Activated CD8-positive, alpha-beta memory T cell treated with anti-CD3 and anti-CD28 coated beads for 4 hours (primary cell): Measurements from ENCODE around the gene KRT33B.
"Not testable (repeated sequence)": the region's sequence is repeated elsewhere in the genome, so short reads cannot be mapped to it uniquely, and the experiment has no call there.

Experiments used
- DNase-seq, 2 donors: peaks; one replicate each; pipeline ENCODE4 v3.0.0-alpha.2; 2020; ENCODE audit warnings: low read depth in 2 of 2

Gene KRT33B

DNA sequence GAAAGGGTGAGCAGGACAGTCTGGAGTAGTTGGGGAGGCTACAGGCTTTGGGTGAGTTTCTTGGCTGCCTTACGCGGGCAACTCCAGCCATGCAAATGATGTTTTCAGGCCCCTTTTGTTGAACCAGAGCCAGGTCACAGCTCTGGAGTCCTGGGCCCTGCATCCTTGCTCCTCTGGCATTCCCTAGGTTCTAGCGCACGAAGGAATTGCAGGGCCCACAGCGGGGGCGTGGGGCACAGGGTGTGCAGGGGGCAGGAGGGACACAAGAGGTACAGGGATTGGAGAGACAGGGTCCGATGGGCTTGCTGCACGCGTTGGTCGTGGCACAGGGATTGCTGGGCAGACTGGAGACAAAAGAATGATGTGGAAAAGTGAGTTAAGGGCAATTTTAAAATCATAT lies 24.2 kb upstream of the KRT33B start:
- DNase-seq, result no peak

DNA sequence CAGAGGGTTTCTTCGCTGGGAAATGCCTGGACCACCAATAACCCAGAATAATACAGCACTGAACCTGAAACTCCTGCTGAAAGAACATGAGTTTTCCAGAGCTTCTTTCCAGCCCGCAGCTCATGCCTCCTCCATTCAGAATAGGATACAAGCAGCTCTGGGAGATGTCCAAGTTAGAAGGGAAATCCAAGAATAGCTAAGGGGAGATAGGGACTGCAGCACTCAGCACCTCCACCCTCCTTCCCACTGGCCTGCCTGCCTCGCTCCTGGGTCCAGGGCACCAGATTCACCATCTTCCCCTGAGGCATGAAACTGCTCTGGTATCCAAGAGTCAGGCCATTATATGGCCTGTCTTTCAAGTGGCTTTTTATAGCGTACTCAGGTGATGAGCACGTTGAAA lies 23.7 kb upstream of the KRT33B start:
- no peak for DNase-seq

DNA sequence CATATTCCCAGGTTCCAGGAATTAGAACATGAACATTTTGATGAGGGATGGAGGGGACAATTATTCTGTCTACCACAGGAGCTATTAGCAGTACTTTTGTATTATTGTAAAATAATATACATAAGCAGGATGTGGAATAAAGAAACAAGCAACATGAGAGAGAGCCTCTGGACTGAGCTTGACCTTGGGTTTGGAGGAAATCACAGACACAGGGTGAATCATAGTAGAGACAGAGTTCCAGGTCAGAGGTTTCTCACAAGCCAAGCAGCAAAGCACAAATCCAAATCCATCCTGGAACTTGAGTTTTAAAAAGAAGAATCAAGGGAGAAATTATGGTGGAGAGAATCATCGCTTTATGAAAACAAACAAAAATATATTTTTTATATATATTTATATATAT lies 22.7 kb upstream of the KRT33B start:
- no peak for DNase-seq

DNA sequence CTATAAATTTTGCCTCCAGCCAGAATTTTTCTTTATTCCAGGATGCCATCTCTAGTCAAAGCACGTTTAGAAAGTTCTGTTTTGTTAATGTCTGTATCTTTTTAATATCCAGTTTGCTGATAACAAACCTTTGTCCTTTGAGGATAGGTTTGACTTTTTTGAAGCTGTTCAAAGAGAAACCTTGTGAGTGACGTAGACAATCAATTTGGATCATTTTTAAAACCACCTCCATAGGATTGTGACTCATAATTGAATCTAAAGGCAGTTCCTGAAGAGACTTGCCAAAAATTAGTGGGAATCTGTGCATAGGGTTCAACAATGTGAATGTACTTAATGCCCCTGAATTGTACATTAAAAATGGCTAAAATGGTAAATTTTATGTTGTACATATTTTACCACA lies 21.9 kb upstream of the KRT33B start:
- no peak for DNase-seq

DNA sequence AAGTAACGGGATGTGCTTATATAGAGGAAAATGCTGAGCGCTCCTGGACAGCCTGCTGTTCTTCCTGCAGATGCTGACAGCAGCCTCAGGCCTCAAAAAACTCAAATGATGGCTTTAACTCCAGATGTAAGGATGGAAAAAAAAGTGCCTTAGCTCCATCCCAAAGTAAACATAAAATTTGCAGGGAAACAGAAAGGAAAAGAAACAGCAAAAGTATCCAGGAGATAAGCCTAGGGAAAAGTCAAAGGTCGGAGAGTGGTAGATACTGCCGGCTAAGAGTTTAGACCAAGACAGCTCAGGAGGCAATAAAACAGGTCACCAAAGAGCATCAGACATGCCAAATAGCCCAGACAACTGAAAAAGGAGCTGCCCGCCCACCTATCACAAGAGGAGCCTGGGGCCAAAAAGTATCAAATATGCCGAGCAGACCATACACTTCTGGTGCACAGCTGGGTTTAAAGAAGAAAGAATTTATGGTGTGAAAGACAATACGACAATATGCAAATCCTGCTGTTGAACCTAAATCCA lies 20.9 kb upstream of the KRT33B start:
- DNase-seq, result no peak

DNA sequence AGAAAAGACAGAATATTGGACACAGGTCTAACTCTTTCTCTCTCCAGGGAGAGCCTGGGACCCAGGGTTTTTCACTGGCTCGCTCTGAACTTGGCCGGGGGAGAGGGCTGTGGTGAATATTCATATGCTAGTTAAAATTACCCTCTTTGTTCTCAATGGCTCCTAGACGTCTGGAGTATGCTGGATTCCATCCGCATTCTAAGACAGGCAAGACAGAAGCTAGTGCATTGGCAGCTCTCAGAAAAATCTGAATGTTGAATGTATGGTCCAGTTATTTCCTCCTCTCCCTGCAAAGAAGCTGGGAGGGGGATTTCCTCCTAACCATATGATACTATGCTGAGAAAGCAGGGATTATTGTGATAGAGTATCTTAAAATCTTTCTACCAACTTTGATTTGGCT lies 18.1 kb upstream of the KRT33B start:
- no peak for DNase-seq

DNA sequence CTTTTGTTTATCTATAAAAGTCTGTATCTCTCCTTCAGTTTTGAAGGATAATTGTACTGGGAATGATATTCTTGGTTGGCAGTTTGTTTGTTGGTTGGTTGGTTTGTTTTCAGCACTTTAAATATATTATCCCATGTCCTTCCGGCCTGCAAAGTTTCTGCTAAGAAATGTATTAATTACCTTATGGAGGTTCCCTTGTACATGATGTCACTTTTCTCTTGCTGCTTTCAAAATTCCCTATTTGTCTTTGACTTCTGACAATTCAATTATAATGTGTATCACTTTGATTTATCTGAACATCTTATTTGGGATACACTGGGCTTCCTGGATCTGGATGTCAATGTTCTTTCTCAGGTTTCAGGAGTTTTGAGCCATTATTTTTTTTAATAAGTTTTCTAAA lies 16.6 kb upstream of the KRT33B start:
- DNase-seq, result no peak

DNA sequence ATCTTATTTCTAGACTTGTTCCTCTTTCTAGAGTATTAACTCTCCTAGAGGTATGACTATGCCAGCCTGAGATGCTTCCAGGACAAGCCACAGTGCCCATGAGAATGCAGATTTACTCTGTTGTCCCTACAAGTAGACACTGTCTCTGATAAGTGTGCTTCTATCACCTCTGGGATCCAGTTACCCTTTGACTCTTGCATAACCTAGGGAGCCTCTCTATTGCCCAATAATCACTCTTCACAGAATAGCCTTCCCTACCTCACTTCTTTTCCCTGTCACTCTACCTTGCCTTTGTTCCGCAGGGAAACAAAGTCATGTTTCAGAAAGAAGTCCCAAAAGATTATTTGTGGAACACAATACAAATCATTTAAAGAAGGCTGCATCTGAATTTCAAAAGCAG lies 14.1 kb upstream of the KRT33B start:
- DNase-seq, result no peak

DNA sequence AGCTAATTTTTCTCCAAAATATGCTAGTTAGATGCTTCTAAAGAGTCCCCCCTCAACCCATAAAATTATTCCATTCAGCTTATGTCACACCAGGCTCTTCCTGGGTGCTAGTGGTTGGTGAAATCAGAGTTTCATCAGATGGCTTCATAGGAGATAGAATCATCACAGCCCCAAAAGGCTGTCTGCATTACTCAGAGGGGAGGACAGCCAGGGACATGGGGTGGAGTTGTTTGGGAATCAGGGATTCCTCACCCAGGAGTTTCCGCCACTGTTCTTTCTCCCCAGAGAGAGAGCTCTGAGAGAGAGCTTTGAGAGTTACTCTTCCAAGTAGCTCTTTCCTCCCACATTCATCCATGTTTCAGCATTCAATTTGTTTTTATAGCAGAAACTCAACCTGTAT lies 12.8 kb upstream of the KRT33B start:
- no peak for DNase-seq

DNA sequence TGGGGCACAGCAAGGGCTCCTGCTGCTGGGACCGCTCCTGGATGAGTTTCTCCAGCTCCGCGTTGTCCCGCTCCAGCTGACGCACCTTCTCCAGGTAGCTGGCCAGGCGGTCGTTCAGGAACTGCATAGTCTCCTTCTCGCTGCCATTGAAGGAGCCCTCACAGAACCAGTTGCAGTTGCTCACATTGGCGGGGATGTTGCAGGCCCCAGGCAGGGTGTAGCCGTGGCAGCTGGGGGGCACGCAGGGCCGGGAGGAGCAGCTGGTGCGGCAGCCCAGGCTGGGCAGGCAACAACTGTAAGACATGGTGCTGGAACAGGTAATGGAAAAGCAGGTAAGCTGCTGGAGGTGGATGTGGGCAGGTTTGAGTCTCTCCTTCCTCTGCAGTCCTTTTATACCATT lies 12.3 kb upstream of the KRT33B start, which contains the start of gene KRT34:
TSS of gene KRT34 (minus strand) at position 364 of the 400 bp plus-strand sequence. CDS start at position 304, 60 bp downstream.
- not testable (repeated sequence) for DNase-seq

DNA sequence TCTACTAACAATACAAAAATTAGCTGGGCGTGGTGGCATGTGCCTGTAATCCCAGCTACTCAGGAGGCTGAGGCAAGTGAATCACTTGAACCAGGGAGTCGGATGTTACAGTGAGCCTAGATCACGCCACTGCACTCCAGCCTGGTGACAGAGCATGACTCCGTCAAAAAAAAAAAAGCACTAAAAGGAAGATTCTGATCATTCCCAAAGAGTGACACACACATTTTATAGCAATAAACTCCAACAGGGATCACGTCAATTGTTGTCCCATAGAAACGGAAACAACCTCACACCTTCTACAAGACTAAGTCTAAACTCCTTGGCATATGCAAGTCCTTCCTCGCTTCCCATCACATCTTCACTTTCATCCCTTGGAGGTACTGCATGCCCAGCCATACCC lies 10.5 kb upstream of the KRT33B start:
- not testable (repeated sequence) for DNase-seq

DNA sequence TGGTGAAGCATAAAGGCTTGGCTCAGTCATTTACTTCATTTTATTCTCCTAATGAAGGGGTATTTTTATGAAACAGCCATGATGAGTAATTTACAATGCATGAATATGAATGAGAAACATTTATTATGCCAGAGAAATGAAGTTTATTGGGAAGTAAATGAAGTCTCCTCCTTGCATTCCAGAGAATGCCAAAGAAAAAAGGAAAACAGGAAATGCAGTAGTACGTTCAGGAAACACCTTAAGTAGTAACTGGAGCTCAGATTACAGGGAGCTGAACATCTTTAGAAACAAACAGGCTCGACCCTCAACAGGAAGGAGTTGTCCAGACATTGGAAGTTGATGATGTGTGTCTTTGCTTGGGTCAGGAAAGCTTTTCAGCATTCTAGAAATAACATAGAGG lies 7.9 kb upstream of the KRT33B start:
- no peak for DNase-seq

DNA sequence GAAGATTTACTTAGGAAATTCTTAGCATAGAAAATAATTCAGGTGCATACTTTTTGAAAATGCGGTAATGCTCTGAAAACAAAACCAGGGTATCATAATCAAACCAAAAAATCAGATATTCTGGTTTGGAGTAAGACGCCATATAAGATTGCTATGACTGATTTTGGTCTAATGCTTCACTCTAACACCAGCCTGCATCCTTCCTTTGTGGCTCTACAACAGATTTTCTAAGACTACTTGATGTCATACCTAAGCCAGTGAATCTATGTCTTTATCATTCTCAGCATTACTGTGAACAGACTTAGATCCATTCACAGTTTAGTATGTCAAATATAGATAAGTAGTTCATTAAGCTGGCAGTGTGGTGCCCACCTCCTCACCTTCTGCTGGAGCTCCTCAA lies 590 bp downstream of the KRT33B start:
- no peak for DNase-seq

DNA sequence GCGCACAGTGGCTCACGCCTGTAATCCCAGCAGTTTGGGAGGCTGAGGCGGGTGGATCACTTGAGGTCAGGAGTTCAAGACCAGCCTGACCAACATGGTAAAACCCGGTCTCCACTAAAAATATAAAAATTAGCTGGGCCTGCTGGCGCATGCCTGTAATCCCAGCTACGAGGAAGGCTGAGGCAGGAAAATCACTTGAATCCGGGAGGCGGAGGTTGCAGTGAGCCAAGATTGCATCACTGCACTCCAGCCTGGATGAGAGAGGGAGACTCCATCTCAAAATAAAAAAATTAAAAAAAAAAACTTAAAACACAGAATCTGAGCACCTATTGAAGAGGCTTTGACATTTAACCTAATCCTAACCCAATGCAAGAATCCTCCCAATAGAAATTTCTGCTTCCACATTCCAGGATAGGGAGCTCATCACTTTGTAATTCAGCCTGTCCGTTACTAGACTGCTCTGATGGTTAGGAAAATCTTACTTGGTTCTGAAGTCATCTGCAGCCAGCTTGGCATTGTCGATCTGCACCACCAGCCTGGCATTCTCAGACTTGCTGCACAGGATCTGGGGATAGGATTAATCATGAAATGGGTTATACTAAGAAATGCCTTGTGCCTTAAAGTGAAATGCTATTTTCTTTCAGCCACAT lies 2.1 kb downstream of the KRT33B start:
- no peak for DNase-seq

DNA sequence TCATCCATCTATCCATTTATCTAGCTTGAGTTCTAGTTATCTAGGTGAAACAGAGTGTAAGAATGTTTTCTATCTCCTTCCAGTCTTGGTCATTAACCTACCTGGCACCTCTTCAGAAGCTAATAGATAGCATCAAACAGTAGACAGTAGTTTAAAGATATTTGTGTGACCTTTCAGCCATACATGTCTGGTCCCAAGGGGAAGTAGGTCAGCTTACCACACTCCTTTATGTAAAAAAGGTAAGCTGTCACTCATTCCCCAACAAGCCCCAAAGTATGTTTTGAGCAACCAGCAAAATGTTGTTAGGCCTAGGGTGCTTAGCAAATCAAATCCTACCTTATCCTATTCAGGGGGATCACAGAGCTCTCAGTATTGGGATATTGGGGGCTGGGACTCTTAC lies 3.5 kb downstream of the KRT33B start:
- no peak for DNase-seq

DNA sequence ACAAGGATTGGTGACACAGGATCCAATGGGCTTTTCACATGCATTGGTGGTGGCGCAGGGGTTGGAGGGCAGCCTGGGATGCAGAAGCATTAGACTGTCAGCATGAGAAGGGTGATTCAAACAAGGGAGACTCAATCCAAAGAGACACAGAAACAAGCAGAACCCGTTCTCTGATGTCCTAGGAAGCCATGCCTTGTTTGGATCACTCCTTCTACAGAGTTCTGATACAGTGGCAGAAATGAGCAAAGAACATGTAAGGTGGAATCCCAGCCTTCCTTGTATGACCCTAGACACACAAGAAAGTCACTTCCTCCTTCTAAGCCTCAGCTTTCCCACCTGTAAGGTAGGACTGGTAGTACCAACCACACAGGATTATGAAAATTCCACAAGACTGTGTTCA lies 5.7 kb downstream of the KRT33B start:
- no peak for DNase-seq

DNA sequence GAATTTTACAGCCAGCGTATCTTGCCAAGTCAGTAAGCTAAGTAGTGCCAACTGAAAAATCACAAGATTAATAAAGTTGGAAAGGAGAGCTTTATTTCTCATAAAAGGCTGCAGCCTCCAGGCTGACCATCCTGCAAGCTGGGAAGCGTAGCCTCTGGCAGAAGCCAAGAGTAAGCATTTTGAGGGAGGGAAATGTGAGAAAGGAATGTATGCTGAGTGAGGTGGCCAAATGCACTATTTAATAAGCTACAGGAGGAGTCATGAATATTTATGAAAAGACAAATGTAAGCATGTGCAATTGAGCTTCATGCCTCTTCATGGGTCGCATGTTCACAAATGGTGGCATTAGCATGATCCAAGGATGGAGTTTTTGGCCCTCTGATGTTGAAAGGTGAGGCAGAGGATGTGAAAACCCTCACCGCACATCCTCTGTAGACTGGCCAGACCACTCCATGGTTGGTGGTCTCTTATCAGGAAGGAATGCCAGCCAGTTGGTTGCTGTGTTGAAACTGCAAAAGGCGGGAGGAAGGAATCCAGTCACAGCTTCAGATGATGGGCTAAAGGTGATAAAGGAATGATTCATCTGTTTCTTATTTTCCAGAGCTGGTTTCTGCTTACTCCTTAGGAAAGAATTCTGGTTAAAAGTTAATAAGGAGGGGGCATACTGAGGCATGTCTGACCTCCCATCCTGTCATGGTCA lies 9.2 kb downstream of the KRT33B start:
- no peak for DNase-seq

DNA sequence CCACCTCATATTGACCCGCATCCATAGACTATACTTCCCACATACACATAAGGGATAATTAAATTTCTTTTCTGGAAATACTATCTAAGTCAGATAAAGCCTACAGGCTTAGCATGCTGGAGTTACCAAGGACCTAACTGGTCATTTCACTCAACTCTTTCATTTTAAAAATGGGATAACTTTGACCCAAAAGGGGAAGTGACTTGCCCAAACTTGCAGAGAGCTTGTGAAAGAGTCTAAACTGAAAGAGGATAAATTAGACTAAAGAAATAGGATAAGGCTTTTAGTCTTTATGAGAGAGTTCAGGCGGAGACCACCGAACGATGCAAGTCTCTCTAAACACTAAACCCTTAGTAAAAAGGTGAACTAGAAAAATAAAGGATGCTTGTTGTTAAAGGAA lies 15.1 kb downstream of the KRT33B start:
- no peak for DNase-seq

DNA sequence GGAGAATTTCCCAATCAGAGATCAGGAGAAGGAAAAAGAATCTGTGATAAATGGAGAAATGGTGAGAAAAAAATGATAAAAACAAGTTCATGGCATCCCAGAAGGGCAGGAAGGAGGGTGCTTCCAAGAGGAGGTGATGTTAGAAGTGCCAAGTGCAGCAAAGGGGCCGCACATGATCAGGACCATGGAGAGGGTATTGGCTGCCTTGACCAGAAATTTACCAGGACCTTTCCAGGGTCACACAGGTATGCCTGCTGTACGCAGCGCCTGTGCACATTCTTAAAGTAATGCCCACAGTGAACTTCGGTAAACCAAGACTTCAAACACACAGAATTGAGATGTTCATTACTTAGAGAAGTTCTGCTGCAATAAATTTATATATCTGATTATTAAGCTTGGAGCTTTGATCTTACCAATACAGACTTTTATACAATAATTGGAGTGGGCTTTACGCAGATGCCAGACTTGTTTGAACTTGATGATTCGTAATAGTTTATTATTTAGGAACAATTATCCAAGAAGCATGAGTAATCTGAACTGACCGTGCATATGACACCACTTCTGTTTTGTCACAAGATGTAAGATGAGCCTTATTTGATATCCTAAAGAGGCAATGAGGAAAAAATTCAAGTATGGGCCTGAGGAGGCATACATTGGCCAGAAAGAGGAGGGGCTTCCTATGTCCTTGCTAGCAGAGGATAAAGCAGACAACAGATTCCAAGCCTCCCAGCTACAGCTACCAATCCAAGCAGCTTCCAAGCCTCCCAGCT lies 16.8 kb downstream of the KRT33B start:
- no peak for DNase-seq

DNA sequence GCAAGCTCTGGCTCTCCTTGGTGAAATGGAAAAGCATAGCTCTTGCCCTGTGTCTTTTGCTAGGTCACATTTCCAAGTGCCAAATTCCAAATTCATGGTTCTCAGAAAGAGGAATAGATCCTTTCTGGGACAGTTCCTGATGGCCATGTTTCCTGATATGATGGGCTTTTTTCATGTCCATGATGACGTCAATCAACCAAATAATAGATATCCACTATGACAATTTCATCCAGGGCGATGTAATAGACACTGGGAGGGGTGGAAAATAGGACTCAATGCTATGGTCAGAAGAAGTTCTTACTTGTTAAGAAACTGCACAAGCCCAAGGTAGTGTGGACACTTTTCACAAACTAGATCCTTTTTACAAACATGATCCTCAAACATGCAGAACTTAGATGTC lies 18.4 kb downstream of the KRT33B start:
- DNase-seq, result no peak

DNA sequence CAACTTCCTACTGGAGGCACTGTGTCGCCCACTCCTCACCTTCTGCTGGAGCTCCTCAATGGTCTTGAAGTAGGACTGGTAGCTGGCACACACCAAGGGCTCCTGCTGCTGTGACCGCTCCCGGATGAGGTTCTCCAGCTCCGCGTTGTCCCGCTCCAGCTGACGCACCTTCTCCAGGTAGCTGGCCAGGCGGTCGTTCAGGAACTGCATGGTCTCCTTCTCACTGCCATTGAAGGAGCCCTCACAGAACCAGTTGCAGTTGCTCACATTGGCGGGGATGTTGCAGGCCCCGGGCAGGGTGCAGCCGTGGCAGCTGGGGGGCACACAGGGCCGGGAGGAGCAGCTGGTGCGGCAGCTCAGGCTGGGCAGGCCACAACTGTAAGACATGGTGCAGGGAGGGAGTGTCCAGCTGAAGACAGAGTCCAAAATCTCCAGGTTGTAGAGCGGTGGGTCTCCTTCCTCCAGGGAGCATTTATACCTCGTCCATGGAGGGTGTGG lies 19.2 kb downstream of the KRT33B start, which contains the start of gene KRT33A:
TSS of gene KRT33A (minus strand) at position 448 of the 498 bp plus-strand sequence. CDS start at position 387, 61 bp downstream.
- not testable (repeated sequence) for DNase-seq
